HepG2 (cell line): ENCODE data around the gene CHRNB4. TPM values are rescaled to one million over a fixed set of nuclear protein-coding genes. Genes with fewer than 3 reads are reported as not detected.

Experiments
- ATAC-seq: fragments of 200-7000 bp; cut with Tn5 transposase; 3 replicates; pipeline ENCODE4 v1.9.1; 2020; ENCODE audit warnings: mild to moderate bottlenecking, moderate library complexity
- BruUV-seq: library from RNA; stranded (reverse); fragments of 400-500 nt; replicated peaks from 2 replicates; lab custom pipeline; 2021; lab: Mats Ljungman, UMichigan
- CTCF ChIA-PET: fragments of 300-600 bp; formaldehyde crosslinking; extraction: SDS; loops from one replicate; lab custom pipeline; 2021; ENCODE audit warnings: low total read pairs, inconsistent platforms, low intra/inter-chr PET ratio; lab: Yijun Ruan, JAX
- POLR2A ChIA-PET: fragments of 350-600 bp; sonication (Branson Sonifier 250); formaldehyde crosslinking; loops from one replicate; lab custom pipeline; 2020; ENCODE audit warnings: antibody characterized with exemption, inconsistent platforms; lab: Yijun Ruan, JAX
- DNase-seq: peaks from one replicate; pipeline ENCODE4 v3.0.0-alpha.2; 2015; ENCODE audit warnings: low spot score
- FAIRE-seq: peaks from 3 replicates; lab custom pipeline; 2011; peaks lifted over from hg19 to GRCh38; lab: Jason Lieb, UNC
- H2AFZ ChIP-seq: one replicate; pipeline ENCODE4 v1.6.1; 2011; ENCODE audit warnings: low read length, inconsistent platforms
- H3K27ac ChIP-seq: fragments of 300-600 bp; 3 replicates; pipeline ENCODE4 v1.8.0; 2011; ENCODE audit warnings: mixed run types, mild to moderate bottlenecking, mixed read lengths, low read length, inconsistent platforms; ENCODE audit not compliant: insufficient read depth; ENCODE audit errors: extremely low read length
- H3K27me3 ChIP-seq, 2 experiments: fragments of 200-600 bp in 1 of 2; 2 replicates in 1 of 2; 3 replicates in 1 of 2; pipeline versions ENCODE4 v1.6.0 to v1.8.0; 2011; ENCODE audit warnings: low read length in 2 of 2, mild to moderate bottlenecking in 2 of 2, moderate library complexity in 2 of 2, inconsistent platforms in 1 of 2; ENCODE audit not compliant: insufficient read depth in 2 of 2, control insufficient read depth in 1 of 2
- H3K36me3 ChIP-seq, 2 experiments: fragments of 200-600 bp in 1 of 2; replicated peaks in 1 of 2; 2 replicates in 1 of 2; 3 replicates in 1 of 2; pipeline versions ENCODE4 v1.5.1 to v1.8.0; 2011; ENCODE audit warnings: low read length in 2 of 2, inconsistent platforms in 1 of 2; ENCODE audit not compliant: insufficient read depth in 2 of 2, control insufficient read depth in 1 of 2
- H3K4me1 ChIP-seq: 2 replicates; pipeline ENCODE4 v1.5.1; 2012; ENCODE audit warnings: low read length, inconsistent platforms; ENCODE audit not compliant: insufficient read depth
- H3K4me2 ChIP-seq: 2 replicates; pipeline ENCODE4 v1.6.0; 2011; ENCODE audit warnings: low read depth, low read length, inconsistent platforms
- H3K4me3 ChIP-seq, 3 experiments: fragments of 200-600 bp in 1 of 3; sonication (generic), shearing (Covaris generic) in 1 of 3; replicated peaks in 1 of 3; 2 replicates each; pipeline ENCODE4 v1.5.1; 2011 to 2016; ENCODE audit warnings: low read length in 3 of 3, inconsistent platforms in 2 of 3, low read depth in 2 of 3, mild to moderate bottlenecking in 2 of 3, control low read depth in 1 of 3, mixed read lengths in 1 of 3; ENCODE audit not compliant: insufficient read depth in 1 of 3
- H3K79me2 ChIP-seq: one replicate; pipeline ENCODE4 v1.6.1; 2011; ENCODE audit warnings: low read length, inconsistent platforms; ENCODE audit not compliant: insufficient read depth
- H3K9ac ChIP-seq: 2 replicates; pipeline ENCODE4 v1.6.0; 2011; ENCODE audit warnings: mild to moderate bottlenecking, low read depth, low read length, inconsistent platforms; ENCODE audit not compliant: insufficient read depth
- H3K9me3 ChIP-seq: 2 replicates; pipeline ENCODE4 v1.5.1; 2012; ENCODE audit warnings: mild to moderate bottlenecking, low read length
- H4K20me1 ChIP-seq: 2 replicates; pipeline ENCODE4 v1.6.0; 2011; ENCODE audit warnings: inconsistent platforms, mild to moderate bottlenecking, low read length, moderate library complexity; ENCODE audit not compliant: insufficient read depth
- CC2D1A ChIP-seq: sonication (generic); formaldehyde crosslinking; IDR thresholded peaks from 2 replicates; pipeline ENCODE4 v1.8.1; 2023; ENCODE audit warnings: mild to moderate bottlenecking, missing genetic modification reagents
- ZSCAN31 ChIP-seq: sonication (generic); formaldehyde crosslinking; IDR thresholded peaks from 2 replicates; pipeline ENCODE4 v1.5.0; 2020; ENCODE audit warnings: low read depth, mild to moderate bottlenecking, missing genetic modification reagents
- WGBS: methylation state at CpG from one replicate; pipeline ENCODE4 v1.1.6; 2017; ENCODE audit warnings: low lambda C conversion rate; 5-methylcytosine and 5-hydroxymethylcytosine counted together
- in situ Hi-C: cut with HindIII; loops from 2 replicates; pipeline ENCODE4 v1.10.0; 2017; ENCODE audit warnings: low pct_unique_long_range_greater_than_20kb; ENCODE audit not compliant: extremely low pct_ligation_motif_present
- intact Hi-C: fragments of 100-400 bp; cut with micrococcal nuclease; formaldehyde crosslinking; loops from one replicate; pipeline ENCODE4 v1.10.0; 2022; ENCODE audit not compliant: unreplicated experiment
- polyA plus RNA-seq, 8 experiments: library from polyadenylated mRNA; depleted of rRNA in 3 of 8; stranded (reverse) in 7 of 8; unstranded in 1 of 8; fragments of >200 nt; fragmentation: Illumina TruSeq in 4 of 8; extraction: Trizol in 4 of 8; gene quantifications; 2 replicates each; pipeline versions ENCODE4 v1.2.1 to v1.2.3, GENCODE V29; 2011 to 2016; ENCODE audit warnings: low read depth in 4 of 8, missing spikeins in 1 of 8, mixed read lengths in 1 of 8; ENCODE audit not compliant: insufficient read depth in 1 of 8
- total RNA-seq, 5 experiments: library from RNA; depleted of rRNA; stranded (reverse); fragments of >200 nt; fragmentation: Illumina TruSeq; extraction: Trizol; gene quantifications; 2 replicates each; pipeline ENCODE4 v1.2.3, GENCODE V29; 2016; ENCODE audit warnings: low read depth in 1 of 5
- TF ChIP-seq, protein P1 (sequence below): sonication (generic); formaldehyde crosslinking; IDR thresholded peaks from 2 replicates; pipeline ENCODE4 v1.5.1; 2020; ENCODE audit warnings: mild to moderate bottlenecking, missing genetic modification reagents, moderate library complexity

Gene CHRNB4
- total and polyA plus RNA-seq, 2 of the 13 experiments (the other 11 are each of a cell fraction or from before 2014, with no cell fraction given) = not detected

DNA sequence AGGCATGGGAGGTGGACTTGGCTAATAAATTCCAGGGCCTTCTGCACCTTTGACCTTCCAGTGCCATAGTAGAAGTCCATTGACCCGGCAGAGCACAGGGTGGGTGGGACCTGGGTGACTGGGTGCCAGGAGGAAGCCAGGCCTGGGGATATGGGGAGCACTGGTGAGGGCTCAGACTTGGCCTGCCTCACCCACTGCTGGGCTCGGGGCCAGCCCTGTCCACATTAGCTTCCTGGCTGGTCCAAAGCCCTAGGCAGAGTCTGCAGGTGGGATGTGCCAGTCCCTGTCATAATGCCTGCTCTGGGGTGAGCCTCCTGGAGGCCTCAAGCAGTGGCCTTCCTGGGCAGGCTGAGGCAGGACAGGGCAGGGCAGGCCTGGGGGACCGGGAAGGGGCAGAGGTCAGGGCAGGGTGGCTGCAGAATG, 38.1 kb upstream of the CHRNB4 start (continued):
- TF ChIP-seq ZSCAN31 (CRISPR knock-in tag) = no peak
- TF ChIP-seq, protein P1, sequence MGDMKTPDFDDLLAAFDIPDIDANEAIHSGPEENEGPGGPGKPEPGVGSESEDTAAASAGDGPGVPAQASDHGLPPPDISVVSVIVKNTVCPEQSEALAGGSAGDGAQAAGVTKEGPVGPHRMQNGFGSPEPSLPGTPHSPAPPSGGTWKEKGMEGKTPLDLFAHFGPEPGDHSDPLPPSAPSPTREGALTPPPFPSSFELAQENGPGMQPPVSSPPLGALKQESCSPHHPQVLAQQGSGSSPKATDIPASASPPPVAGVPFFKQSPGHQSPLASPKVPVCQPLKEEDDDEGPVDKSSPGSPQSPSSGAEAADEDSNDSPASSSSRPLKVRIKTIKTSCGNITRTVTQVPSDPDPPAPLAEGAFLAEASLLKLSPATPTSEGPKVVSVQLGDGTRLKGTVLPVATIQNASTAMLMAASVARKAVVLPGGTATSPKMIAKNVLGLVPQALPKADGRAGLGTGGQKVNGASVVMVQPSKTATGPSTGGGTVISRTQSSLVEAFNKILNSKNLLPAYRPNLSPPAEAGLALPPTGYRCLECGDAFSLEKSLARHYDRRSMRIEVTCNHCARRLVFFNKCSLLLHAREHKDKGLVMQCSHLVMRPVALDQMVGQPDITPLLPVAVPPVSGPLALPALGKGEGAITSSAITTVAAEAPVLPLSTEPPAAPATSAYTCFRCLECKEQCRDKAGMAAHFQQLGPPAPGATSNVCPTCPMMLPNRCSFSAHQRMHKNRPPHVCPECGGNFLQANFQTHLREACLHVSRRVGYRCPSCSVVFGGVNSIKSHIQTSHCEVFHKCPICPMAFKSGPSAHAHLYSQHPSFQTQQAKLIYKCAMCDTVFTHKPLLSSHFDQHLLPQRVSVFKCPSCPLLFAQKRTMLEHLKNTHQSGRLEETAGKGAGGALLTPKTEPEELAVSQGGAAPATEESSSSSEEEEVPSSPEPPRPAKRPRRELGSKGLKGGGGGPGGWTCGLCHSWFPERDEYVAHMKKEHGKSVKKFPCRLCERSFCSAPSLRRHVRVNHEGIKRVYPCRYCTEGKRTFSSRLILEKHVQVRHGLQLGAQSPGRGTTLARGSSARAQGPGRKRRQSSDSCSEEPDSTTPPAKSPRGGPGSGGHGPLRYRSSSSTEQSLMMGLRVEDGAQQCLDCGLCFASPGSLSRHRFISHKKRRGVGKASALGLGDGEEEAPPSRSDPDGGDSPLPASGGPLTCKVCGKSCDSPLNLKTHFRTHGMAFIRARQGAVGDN (CRISPR knock-in tag) = no peak

DNA sequence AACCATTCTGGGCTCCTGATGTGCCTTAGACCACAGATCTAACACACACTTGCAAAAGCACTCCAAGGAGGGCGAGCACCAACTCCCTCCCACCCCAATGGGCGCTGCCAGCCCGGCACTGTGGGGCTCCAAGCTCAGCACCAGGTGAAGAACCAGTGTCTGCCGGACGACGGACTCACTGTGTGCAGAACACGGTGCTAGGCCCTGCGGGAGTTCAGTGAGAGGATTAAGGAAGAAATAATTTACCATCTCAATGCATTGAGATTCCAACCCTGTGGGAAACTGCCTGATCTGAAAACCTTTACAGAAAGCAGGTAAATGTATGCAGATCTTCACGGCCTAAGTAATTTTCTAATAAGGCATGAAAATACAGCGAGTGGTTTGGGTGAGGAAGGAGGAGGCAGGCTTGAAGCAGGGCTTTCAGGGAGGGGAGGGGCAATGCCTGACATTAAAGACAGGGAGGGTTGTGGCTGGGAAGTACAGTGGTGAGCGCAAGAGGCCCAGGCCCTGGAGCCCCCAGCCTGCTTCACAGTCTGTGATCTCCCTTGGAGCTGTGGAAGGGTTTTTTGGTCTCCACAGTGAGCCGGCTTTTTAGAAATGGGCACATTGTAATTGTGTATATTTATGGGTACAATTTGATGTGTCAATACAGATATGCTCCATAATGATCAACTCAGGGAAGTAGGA, 35.6 kb upstream of the CHRNB4 start:
- 52% methylated on average over 12 of the region's 12 CpGs for WGBS

More for the DNA sequence above, 35.6 kb upstream of the CHRNB4 start:
- Histone ChIP-seq H3K79me2 (no peaks in the 10 kb centered on the region), H3K27me3 (no peaks in the 10 kb centered on the region; a peak in 1 of 5 replicates), H3K9ac (no peak overlapping the region), H3K4me2 (no peak overlapping the region), H2AFZ (no peak overlapping the region), H3K36me3 (no peaks in the 10 kb centered on the region), H3K4me1 (peaks cover 17% of the 10 kb centered on the region), H3K4me3 (no peak overlapping the region), H4K20me1 (no peaks in the 10 kb centered on the region), H3K9me3 (peaks cover 6% of the 10 kb centered on the region; the same call in 1 of the 2 replicates), H3K27ac (no peak overlapping the region)
- no peak for FAIRE-seq
- no TSS peak for BruUV-seq
- POLR2A ChIA-PET = no interaction called here
- CTCF ChIA-PET = no interaction called here
- in situ Hi-C loops = no loop called here
- no peak for ATAC-seq
- TF ChIP-seq CC2D1A (CRISPR knock-in tag) = no peak
- no peak for DNase-seq
- intact Hi-C loops = no loop called here
